GM18505 (cell line): ENCODE measurements around the gene PRKG1.
"Not testable (repeated sequence)": the region's sequence is repeated elsewhere in the genome, so short reads cannot be mapped to it uniquely, and the experiment has no call there.

Experiments used
- ATAC-seq: cut with Tn5 transposase; IDR thresholded peaks from one replicate; pipeline ENCODE4 v1.9.1; 2021; ENCODE audit not compliant: unreplicated experiment
- POLR2A ChIP-seq: IDR thresholded peaks from 4 replicates; pipeline ENCODE4 v1.6.1; 2011; ENCODE audit warnings: borderline replicate concordance; ENCODE audit not compliant: insufficient read depth, insufficient read length; ENCODE audit errors: extremely low read depth

The PRKG1 gene

GRCh38 chr10:51144161-51144781 is 70.0 kb downstream of the PRKG1 start:
- no peak for TF ChIP-seq POLR2A
- ATAC-seq: no peak

GRCh38 chr10:51145375-51145774 is 71.1 kb downstream of the PRKG1 start:
- no peak for TF ChIP-seq POLR2A
- no peak for ATAC-seq

GRCh38 chr10:51147644-51148399 is 73.5 kb downstream of the PRKG1 start:
- ATAC-seq: no peak
- TF ChIP-seq POLR2A: no peak

GRCh38 chr10:51156926-51157325 is 82.6 kb downstream of the PRKG1 start:
- no peak for TF ChIP-seq POLR2A
- no peak for ATAC-seq

DNA sequence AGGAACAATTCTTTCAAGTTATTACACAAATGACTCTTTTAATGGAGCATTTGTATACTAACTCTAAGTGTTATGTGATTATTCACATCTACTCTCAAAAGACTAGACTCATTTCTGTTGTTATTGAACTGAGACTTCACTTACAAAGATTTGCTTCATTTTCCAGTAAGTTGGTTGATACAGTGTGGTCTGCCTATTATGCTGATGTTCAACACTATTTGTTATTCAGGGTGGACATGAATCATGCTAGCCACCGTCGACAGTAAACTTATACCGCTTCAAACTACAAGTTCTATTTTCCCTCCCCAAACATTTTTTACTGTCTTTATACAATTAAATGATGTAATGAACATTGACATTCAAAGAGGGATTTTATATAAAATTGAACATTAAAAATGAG is 84.5 kb downstream of the PRKG1 start:
- no peak for TF ChIP-seq POLR2A
- ATAC-seq: no peak

- no peak for ATAC-seq
- TF ChIP-seq POLR2A: no peak
Measured at GRCh38 chr10:51159841-51160240, 85.6 kb downstream of the PRKG1 start.

DNA sequence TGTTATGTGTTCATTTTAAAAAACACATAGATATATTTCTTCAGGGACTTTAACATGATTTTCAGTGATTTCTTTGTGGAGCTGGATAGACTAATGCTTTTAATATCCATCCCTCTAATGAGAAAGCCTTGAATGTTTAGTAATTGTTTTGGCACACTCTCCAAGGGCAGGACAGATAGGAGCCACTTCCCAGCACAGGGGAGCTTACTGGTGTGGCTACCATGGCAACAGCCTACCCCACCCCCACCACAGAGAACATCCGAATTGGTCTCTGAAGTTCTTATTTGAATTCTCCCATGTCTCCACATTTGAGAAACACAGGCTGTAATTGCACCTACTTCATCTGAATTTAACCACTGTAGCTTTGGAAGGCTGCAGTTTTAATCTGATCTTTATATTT is 87.7 kb downstream of the PRKG1 start:
- ATAC-seq: no peak

DNA sequence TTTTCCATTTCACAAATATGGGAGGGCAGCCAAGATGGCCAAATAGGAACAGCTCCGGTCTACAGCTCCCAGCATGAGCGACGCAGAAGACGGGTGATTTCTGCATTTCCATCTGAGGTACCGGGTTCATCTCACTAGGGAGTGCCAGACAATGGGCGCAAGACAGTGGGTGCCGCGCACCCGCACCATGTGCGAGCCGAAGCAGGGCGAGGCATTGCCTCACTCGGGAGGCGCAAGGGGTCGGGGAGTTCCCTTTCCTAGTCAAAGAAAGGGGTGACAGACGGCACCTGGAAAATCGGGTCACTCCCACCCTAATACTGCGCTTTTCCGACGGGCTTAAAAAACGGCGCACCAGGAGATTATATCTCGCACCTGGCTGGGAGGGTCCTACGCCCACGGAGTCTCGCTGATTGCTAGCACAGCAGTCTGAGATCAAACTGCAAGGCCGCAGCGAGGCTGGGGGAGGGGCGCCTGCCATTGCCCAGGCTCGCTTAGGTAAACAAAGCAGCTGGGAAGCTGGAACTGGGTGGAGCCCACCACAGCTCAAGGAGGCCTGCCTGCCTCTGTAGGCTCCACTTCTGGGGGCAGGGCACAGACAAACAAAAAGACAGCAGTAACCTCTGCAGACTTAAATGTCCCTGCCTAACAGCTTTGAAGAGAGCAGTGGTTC is 89.2 kb downstream of the PRKG1 start:
- ATAC-seq: not testable (repeated sequence)

More for the DNA sequence above, 87.7 kb downstream of the PRKG1 start:
- no peak for TF ChIP-seq POLR2A

GRCh38 chr10:51168086-51168815 is 94.0 kb downstream of the PRKG1 start:
- ATAC-seq: no peak
- no peak for TF ChIP-seq POLR2A

DNA sequence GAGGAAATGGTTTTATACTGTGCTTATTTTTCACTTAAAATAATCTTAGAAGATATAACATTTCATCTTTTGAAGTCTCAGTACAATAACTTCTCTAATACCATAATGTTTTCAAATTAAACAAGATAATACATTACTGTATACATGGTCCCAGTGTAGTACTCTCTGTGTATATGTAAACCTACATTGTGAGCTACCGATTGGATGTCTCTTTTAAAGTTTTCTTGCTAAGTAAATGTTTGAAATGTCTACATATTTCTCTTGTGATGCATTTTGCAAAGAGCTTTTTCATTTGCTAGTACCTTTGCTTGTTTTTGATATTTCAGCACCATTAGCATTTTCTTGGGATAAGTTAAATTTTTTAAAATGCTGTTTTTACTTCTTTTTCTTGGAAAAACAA is 94.8 kb downstream of the PRKG1 start:
- ATAC-seq: no peak
- TF ChIP-seq POLR2A: no peak

DNA sequence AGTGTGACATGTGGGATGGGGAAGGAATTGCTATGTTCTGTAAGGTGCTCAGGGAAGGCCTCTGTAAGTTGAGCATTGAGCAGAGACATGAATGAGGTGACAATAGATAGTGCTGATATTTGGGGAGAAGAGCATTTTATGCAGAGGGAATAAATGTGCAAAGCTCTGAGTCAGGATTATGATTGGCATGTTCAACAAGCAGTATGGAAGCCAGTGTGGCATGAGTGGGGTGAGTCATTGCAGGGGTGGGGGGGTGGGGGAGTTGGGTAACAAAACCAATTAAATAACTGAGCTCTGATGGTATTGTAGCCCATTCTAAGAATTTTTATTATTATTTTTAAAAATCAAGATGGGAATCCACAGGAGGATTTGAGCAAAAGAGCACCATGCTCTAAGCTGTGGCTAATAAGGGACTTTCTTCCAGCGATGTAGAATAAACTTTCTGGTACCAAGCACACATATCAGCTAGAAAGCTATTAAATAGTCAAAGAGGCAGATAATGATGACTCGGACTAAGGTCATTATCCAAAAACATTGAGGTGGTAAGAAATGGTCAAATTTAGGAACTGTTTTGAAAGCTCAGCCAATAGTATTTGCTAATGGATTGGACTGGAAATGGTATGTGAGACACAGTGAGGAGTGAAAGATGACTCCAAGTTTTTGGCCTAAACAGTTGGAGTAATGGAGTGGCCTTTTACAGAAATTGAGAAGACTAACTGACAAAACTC is 96.4 kb downstream of the PRKG1 start:
- TF ChIP-seq POLR2A: no peak
- ATAC-seq: no peak

- TF ChIP-seq POLR2A: no peak
- no peak for ATAC-seq
Measured at GRCh38 chr10:51171946-51172345, 97.7 kb downstream of the PRKG1 start.

DNA sequence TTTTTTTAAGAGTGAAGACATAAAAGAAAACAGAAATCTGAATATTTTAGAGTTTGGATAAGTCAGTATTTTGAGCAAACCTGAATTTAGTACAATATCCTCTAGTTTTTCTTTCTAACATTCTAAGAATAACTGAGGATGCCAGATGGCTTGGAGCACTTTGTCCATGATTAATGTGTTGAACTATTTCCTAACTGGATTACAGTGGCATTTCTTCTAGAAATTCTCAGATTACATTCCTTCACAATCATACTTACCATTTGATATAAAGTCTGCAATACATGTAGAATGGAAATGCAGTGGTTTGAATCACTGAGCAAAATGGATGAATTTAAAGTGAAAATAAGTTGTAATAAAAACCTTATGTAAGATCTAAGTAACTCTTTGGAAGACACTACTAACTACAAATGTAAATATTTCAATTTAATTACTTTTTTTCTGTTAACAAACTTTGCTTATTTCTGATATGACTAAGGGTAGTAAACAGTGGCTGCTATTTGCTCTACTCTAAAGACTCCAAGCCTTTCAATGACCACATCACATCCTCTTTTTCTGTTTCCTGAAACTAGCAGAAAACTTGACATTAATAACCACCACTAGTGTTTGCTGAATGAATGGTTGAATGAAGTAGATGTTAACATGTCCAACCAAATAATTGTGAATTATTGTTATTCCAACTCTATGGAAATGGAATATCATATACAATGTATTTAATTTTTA is 102.8 kb downstream of the PRKG1 start:
- TF ChIP-seq POLR2A: no peak
- no peak for ATAC-seq

GRCh38 chr10:51178634-51179033 is 104.3 kb downstream of the PRKG1 start:
- no peak for ATAC-seq
- no peak for TF ChIP-seq POLR2A
